Astrocyte of the cerebellum (primary cell): Measurements from ENCODE around the gene TMEM131.

Experiments
- DNase-seq: peaks from one replicate; pipeline ENCODE4 v3.0.0-alpha.2; 2011; ENCODE audit warnings: low read depth
- H3K4me3 ChIP-seq: 2 replicates; pipeline ENCODE4 v1.5.1; 2011; ENCODE audit warnings: mild to moderate bottlenecking, low read depth, low read length, moderate library complexity
- in situ Hi-C: cut with HindIII; loops from 2 replicates; pipeline ENCODE4 v1.10.0; 2017; ENCODE audit warnings: low sequenced_read_pairs
- TF ChIP-seq, protein P1 (sequence below): IDR thresholded peaks from 2 replicates; pipeline ENCODE4 v1.5.1; 2012; ENCODE audit warnings: low read length, low read depth, moderate library complexity, mild to moderate bottlenecking; ENCODE audit errors: missing control alignments

The TMEM131 gene

GRCh38 chr2:97819754-97820153 lies 176.0 kb downstream of the TMEM131 start:
- TF ChIP-seq, protein P1, sequence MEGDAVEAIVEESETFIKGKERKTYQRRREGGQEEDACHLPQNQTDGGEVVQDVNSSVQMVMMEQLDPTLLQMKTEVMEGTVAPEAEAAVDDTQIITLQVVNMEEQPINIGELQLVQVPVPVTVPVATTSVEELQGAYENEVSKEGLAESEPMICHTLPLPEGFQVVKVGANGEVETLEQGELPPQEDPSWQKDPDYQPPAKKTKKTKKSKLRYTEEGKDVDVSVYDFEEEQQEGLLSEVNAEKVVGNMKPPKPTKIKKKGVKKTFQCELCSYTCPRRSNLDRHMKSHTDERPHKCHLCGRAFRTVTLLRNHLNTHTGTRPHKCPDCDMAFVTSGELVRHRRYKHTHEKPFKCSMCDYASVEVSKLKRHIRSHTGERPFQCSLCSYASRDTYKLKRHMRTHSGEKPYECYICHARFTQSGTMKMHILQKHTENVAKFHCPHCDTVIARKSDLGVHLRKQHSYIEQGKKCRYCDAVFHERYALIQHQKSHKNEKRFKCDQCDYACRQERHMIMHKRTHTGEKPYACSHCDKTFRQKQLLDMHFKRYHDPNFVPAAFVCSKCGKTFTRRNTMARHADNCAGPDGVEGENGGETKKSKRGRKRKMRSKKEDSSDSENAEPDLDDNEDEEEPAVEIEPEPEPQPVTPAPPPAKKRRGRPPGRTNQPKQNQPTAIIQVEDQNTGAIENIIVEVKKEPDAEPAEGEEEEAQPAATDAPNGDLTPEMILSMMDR, result no peak
- in situ Hi-C loops, result loop anchor here (25.0 kb wide), 1 partner anchor 568 kb away; no protein-coding TSS in a partner anchor
- DNase-seq, result no peak
- H3K4me3 ChIP-seq, result no peak overlapping the region

GRCh38 chr2:97816411-97816810 lies 179.3 kb downstream of the TMEM131 start:
- no peak overlapping the region for H3K4me3 ChIP-seq
- in situ Hi-C loops, result loop anchor here (25.0 kb wide), 1 partner anchor 571 kb away; no protein-coding TSS in a partner anchor
- no peak for DNase-seq
- TF ChIP-seq, protein P1, result no peak

DNA sequence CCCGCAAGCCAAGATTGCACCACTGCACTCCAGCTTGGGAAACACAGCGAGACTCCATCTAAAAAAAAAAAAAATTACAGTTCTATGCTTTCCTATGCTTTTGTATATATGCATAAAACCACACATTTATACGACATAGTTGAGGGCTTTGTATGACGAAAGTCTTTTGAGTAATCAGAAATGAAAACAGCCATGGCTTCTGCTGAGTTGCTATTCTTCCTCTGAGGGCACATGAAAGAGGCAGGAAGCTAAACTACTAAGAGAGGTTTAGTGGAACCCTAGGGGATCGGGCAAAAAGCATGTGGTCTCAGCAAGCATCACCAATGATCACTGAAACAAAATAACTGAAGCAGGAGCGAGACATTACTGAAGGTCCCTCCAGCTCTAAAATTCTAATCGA lies 182.8 kb downstream of the TMEM131 start:
- DNase-seq, result peak; percentile 37
- in situ Hi-C loops, result loop anchor here (5.0 to 25.0 kb wide), 2 partner anchors 449 to 574 kb away; no protein-coding TSS in a partner anchor
- no peak overlapping the region for H3K4me3 ChIP-seq
- TF ChIP-seq, protein P1, result no peak

DNA sequence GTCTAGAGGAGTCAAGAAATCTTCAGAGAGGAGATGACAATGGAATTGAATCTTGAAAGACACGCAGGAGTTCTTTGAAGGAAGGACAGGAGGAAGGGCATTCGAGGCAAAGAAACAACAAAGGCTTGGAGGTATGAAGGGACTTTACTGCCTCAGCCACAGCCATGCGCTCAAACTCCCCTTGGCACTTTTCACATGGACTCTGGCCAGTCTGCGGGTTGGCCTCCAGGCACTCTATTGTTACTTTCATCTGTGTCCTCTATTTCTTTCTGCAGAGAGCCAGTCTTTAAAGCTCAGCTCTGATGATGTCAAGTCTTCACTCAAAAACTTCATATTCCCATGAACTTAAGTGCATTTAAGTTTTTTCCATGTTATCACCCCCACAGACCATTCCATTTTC lies 186.9 kb downstream of the TMEM131 start:
- DNase-seq, result peak; percentile 5
- in situ Hi-C loops, result loop anchor here (25.0 kb wide), 1 partner anchor 578 kb away; no protein-coding TSS in a partner anchor
- TF ChIP-seq, protein P1, result no peak
- no peak overlapping the region for H3K4me3 ChIP-seq

DNA sequence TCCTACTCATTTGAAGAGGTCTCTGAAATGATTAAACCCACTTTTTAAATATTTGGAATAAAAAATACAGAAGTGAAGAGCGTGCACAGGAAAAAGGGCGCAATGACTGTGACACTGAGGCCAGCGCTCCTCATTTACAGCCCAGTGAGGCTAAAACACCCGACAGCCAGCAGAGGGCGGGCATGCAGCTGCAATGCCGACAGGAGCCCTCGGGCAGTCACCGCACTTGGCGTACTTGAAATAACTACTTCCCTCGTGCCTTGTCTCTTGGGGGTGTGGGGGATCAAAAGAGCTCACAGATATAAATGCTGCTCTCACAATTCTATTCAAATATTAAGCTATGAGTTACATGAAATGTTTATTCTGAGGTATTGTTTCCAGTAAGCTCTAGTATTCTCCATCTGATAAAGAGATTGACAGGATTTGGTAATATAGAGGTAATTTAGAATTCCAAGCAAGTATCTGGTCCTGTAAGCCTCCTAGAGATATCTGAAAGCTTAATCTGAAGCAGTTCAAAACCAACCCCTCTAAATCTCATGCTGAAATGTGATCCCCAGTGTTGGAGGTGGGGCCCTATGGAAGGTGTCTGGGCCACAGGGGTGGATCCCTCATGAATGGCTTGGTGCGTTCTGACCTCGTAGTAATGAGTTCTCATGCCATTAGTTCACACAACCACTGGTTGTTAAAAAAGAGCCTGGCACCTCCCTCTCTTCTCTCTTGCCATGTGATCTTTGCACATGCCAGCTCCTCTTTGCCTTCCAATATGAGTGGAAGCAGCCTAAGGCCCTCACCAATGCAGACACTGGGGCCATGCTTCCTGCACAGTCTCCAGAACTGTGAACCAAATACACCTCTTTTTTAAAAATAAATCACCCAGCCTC lies 188.8 kb downstream of the TMEM131 start:
- in situ Hi-C loops, result loop anchor here (25.0 kb wide), 1 partner anchor 580 kb away; no protein-coding TSS in a partner anchor
- TF ChIP-seq, protein P1, result peak; percentile 93
- no peak overlapping the region for H3K4me3 ChIP-seq
- DNase-seq, result peak; percentile 54

- DNase-seq, result no peak
- H3K4me3 ChIP-seq, result no peak overlapping the region
- TF ChIP-seq, protein P1, result no peak
- in situ Hi-C loops, result loop anchor here (25.0 kb wide), 1 partner anchor 582 kb away; no protein-coding TSS in a partner anchor
Observed at GRCh38 chr2:97805776-97806175, 190.0 kb downstream of the TMEM131 start.
